Neuronal stem cell (in vitro differentiated cells): ENCODE results near the gene BEND6.

Experiments used
- DNase-seq: peaks from one replicate; pipeline ENCODE4 v3.0.0-alpha.2; 2013; ENCODE audit warnings: low spot score
- H2AFZ ChIP-seq: one replicate; pipeline ENCODE4 v1.6.1; 2013; ENCODE audit warnings: mild to moderate bottlenecking, low read length, inconsistent platforms
- H2AK5ac ChIP-seq: 2 replicates; pipeline ENCODE4 v1.6.1; 2013; ENCODE audit warnings: low read depth, mild to moderate bottlenecking, inconsistent platforms, low read length, moderate library complexity, mixed read lengths
- H2BK120ac ChIP-seq: 2 replicates; pipeline ENCODE4 v1.6.1; 2013; ENCODE audit warnings: low read depth, mild to moderate bottlenecking, inconsistent platforms, low read length, moderate library complexity, mixed read lengths
- H2BK12ac ChIP-seq: one replicate; pipeline ENCODE4 v1.6.1; 2013; ENCODE audit warnings: low read length, inconsistent platforms
- H2BK15ac ChIP-seq: 2 replicates; pipeline ENCODE4 v1.6.1; 2013; ENCODE audit warnings: mild to moderate bottlenecking, low read length, inconsistent platforms, mixed read lengths
- H2BK5ac ChIP-seq: one replicate; pipeline ENCODE4 v1.6.1; 2013; ENCODE audit warnings: inconsistent platforms, mild to moderate bottlenecking, low read length, moderate library complexity
- H3K14ac ChIP-seq: one replicate; pipeline ENCODE4 v1.6.1; 2013; ENCODE audit warnings: low read length, inconsistent platforms
- H3K18ac ChIP-seq: 2 replicates; pipeline ENCODE4 v1.6.1; 2013; ENCODE audit warnings: low read length, inconsistent platforms
- H3K23ac ChIP-seq: 2 replicates; pipeline ENCODE4 v1.6.1; 2013; ENCODE audit warnings: low read depth, mild to moderate bottlenecking, mixed read lengths, low read length, inconsistent platforms; ENCODE audit not compliant: poor library complexity
- H3K27ac ChIP-seq: replicated peaks from 3 replicates; pipeline ENCODE4 v1.5.1; 2013; ENCODE audit warnings: low read length, inconsistent platforms
- H3K27me3 ChIP-seq, 3 experiments: 2 replicates each; pipeline ENCODE4 v1.6.1; 2013; ENCODE audit warnings: low read length in 3 of 3, mild to moderate bottlenecking in 2 of 3, inconsistent platforms in 1 of 3, low read depth in 1 of 3, mixed read lengths in 1 of 3, moderate library complexity in 1 of 3; ENCODE audit not compliant: control insufficient read depth in 3 of 3, insufficient read depth in 3 of 3
- H3K36me3 ChIP-seq, 2 donors: replicated peaks in 1 of 2; 2 replicates each; pipeline ENCODE4 v1.6.1; 2013; ENCODE audit warnings: low read length in 2 of 2; ENCODE audit not compliant: control insufficient read depth in 2 of 2, insufficient read depth in 2 of 2
- H3K4ac ChIP-seq: 2 replicates; pipeline ENCODE4 v1.6.1; 2013; ENCODE audit warnings: inconsistent platforms, mild to moderate bottlenecking, low read length, moderate library complexity
- H3K4me1 ChIP-seq, 2 donors: 1 replicate in 1 of 2; 2 replicates in 1 of 2; pipeline ENCODE4 v1.6.1; 2013; ENCODE audit warnings: low read length in 2 of 2, low read depth in 1 of 2; ENCODE audit not compliant: control insufficient read depth in 2 of 2, insufficient read depth in 1 of 2
- H3K4me2 ChIP-seq: one replicate; pipeline ENCODE4 v1.6.1; 2013; ENCODE audit warnings: mild to moderate bottlenecking, low read length, inconsistent platforms; ENCODE audit not compliant: insufficient read depth, poor library complexity, severe bottlenecking
- H3K4me3 ChIP-seq, 2 donors: 2 replicates each; pipeline ENCODE4 v1.5.1; 2013; ENCODE audit warnings: low read length in 2 of 2, mild to moderate bottlenecking in 2 of 2, inconsistent platforms in 1 of 2, moderate library complexity in 1 of 2
- H3K79me1 ChIP-seq: one replicate; pipeline ENCODE4 v1.6.1; 2013; ENCODE audit warnings: low read depth, mild to moderate bottlenecking, inconsistent platforms, low read length, moderate library complexity
- H3K9ac ChIP-seq: one replicate; pipeline ENCODE4 v1.6.1; 2013; ENCODE audit warnings: mild to moderate bottlenecking, low read depth, low read length, inconsistent platforms; ENCODE audit not compliant: poor library complexity
- H3K9me3 ChIP-seq, 2 donors: replicated peaks in 1 of 2; 2 replicates each; pipeline versions ENCODE3 to v1.6.1; 2013; ENCODE audit warnings: low read length in 2 of 2, mild to moderate bottlenecking in 2 of 2, inconsistent platforms in 1 of 2, low read depth in 1 of 2, mixed read lengths in 1 of 2, moderate library complexity in 1 of 2; ENCODE audit not compliant: control insufficient read depth in 2 of 2, insufficient read depth in 1 of 2
- H4K8ac ChIP-seq: one replicate; pipeline ENCODE4 v1.6.1; 2013; ENCODE audit warnings: low read depth, mild to moderate bottlenecking, inconsistent platforms, low read length, moderate library complexity
- H4K91ac ChIP-seq: one replicate; pipeline ENCODE4 v1.6.1; 2013; ENCODE audit warnings: low read length, low read depth, mild to moderate bottlenecking, inconsistent platforms; ENCODE audit not compliant: poor library complexity
- WGBS, 2 donors: extraction: QIAGEN DNeasy Blood & Tissue Kit; methylation state at CpG; one replicate each; pipeline ENCODE4 v1.1.7; 2013; ENCODE audit warnings: missing lambda C conversion rate in 2 of 2, mixed read lengths in 1 of 2; ENCODE audit not compliant: insufficient read length in 2 of 2, insufficient replicate concordance in 1 of 2; ENCODE audit errors: extremely low coverage in 2 of 2; 5-methylcytosine and 5-hydroxymethylcytosine counted together

Gene BEND6

DNA sequence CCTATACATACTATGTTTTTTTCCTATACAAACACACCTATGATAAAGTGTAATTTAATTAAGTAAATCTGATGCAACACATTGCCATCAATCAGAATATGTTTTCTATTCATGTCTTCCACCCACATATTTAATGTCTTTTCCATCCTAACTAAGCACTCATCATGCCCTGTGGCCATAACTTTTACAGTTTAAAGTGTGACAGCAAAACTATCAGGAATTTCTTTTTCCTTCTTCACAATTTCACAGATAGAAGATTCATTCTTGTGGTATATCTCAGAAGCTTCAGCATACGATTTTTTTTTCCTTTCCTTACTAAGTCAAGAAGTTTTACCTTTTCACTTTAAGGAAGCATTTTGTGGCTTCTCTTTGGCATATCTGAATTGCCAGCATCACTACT is 7.0 kb upstream of the BEND6 start:
- H3K36me3 ChIP-seq = no peaks in the 10 kb centered on the region
- H3K9me3 ChIP-seq = no peaks in the 10 kb centered on the region
- no peak overlapping the region for H2BK15ac ChIP-seq
- H2BK120ac ChIP-seq = no peak overlapping the region
- no peak overlapping the region for H2BK5ac ChIP-seq
- H4K8ac ChIP-seq = no peak overlapping the region
- no peak overlapping the region for H3K23ac ChIP-seq
- no peak overlapping the region for H4K91ac ChIP-seq
- no peaks in the 10 kb centered on the region for H3K4me1 ChIP-seq
- no peak overlapping the region for H2AK5ac ChIP-seq
- H3K4me2 ChIP-seq = no peak overlapping the region
- DNase-seq = no peak
- no peak overlapping the region for H2BK12ac ChIP-seq
- H3K14ac ChIP-seq = no peak overlapping the region
- no peak overlapping the region for H3K27ac ChIP-seq
- H3K4me3 ChIP-seq = no peak overlapping the region
- H3K79me1 ChIP-seq = no peaks in the 10 kb centered on the region
- no CpG with 5 or more reads among the region's 1 CpG for WGBS, 2 donors
- no peak overlapping the region for H3K18ac ChIP-seq
- no peak overlapping the region for H3K4ac ChIP-seq
- peaks cover 0 to 5% (median 1%) of the 10 kb centered on the region in 3 experiments for H3K27me3 ChIP-seq
- no peak overlapping the region for H3K9ac ChIP-seq
- H2AFZ ChIP-seq = no peak overlapping the region

DNA sequence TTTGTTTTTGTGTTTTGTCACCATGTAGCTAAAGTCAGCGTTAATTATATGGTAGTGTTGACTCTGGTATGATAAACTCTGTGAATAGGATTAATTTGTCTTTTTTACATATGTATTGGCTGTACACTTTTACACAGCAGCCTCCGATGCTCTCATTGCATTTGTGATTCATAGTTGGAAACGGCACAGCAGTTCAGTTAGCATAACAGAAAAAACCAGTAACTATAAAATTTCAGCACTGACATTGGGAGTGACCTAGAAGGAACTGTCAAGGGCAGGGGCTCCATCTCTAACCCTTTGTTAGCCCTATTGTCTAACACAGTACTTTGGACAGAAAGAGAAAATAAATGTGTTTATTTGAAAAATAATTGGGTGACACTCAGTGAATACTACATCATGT is 5.6 kb upstream of the BEND6 start:
- no peak overlapping the region for H3K18ac ChIP-seq
- WGBS, 2 donors = 100% methylated on average over 1 of the region's 3 CpGs; no CpG with 5 or more reads in 1 of the 2 donors
- no peak overlapping the region for H4K8ac ChIP-seq
- peaks cover 2 to 3% of the 10 kb centered on the region in 2 donors for H3K4me1 ChIP-seq
- H3K27me3 ChIP-seq = peaks cover 3 to 18% (median 15%) of the 10 kb centered on the region in 3 experiments
- H3K79me1 ChIP-seq = no peaks in the 10 kb centered on the region
- H3K23ac ChIP-seq = no peak overlapping the region
- H2AK5ac ChIP-seq = no peak overlapping the region
- H3K4me3 ChIP-seq = no peak overlapping the region
- no peak overlapping the region for H3K4me2 ChIP-seq
- H3K4ac ChIP-seq = no peak overlapping the region
- H3K9me3 ChIP-seq = no peaks in the 10 kb centered on the region
- H2BK12ac ChIP-seq = no peak overlapping the region
- H3K14ac ChIP-seq = no peak overlapping the region
- H2BK5ac ChIP-seq = no peak overlapping the region
- H4K91ac ChIP-seq = no peak overlapping the region
- H3K9ac ChIP-seq = no peak overlapping the region
- H3K36me3 ChIP-seq = no peaks in the 10 kb centered on the region
- DNase-seq = no peak
- no peak overlapping the region for H3K27ac ChIP-seq
- no peak overlapping the region for H2BK120ac ChIP-seq
- H2BK15ac ChIP-seq = no peak overlapping the region
- no peak overlapping the region for H2AFZ ChIP-seq

DNA sequence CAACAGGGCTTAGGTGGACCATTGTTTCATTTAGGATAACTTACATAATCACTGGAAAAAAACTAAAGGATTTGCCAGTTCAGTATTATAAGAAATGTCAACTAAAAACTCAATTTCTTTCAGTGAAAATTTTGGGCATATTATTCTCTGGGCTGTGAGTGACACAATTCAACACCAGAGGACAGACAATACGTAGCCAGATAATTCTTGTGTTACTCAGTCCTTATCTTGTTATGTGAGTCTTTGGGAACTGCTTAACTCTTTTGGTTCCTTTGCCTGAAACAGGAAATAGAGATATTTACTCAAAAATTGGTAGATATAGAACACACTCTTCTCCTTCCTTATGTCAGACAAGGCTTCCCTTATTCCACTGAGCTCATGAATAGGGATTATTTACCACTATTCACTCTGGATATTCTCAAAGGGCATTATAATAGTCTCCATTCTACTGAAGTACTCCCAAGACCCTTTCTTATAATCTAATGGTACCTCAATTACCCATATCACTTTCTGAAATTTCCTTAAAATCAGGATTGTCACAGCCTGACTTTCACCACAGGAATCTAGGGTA is 4.9 kb upstream of the BEND6 start:
- Histone ChIP-seq H3K18ac (no peak overlapping the region), H2AFZ (no peak overlapping the region), H2BK12ac (no peak overlapping the region), H3K4me1 (peaks cover 2 to 4% of the 10 kb centered on the region in 2 donors), H2BK120ac (no peak overlapping the region), H3K9ac (no peak overlapping the region), H3K36me3 (no peaks in the 10 kb centered on the region), H3K4me2 (no peak overlapping the region), H2BK15ac (no peak overlapping the region), H3K9me3 (no peaks in the 10 kb centered on the region), H2AK5ac (no peak overlapping the region), H3K27me3 (peaks cover 3 to 21% (median 18%) of the 10 kb centered on the region in 3 experiments), H3K23ac (no peak overlapping the region), H3K4ac (no peak overlapping the region), H4K8ac (no peak overlapping the region), H2BK5ac (no peak overlapping the region), H3K27ac (no peak overlapping the region), H4K91ac (no peak overlapping the region), H3K79me1 (no peaks in the 10 kb centered on the region), H3K4me3 (no peak overlapping the region), H3K14ac (no peak overlapping the region)
- no peak for DNase-seq
- WGBS, 2 donors = no CpG with 5 or more reads among the region's 1 CpG

DNA sequence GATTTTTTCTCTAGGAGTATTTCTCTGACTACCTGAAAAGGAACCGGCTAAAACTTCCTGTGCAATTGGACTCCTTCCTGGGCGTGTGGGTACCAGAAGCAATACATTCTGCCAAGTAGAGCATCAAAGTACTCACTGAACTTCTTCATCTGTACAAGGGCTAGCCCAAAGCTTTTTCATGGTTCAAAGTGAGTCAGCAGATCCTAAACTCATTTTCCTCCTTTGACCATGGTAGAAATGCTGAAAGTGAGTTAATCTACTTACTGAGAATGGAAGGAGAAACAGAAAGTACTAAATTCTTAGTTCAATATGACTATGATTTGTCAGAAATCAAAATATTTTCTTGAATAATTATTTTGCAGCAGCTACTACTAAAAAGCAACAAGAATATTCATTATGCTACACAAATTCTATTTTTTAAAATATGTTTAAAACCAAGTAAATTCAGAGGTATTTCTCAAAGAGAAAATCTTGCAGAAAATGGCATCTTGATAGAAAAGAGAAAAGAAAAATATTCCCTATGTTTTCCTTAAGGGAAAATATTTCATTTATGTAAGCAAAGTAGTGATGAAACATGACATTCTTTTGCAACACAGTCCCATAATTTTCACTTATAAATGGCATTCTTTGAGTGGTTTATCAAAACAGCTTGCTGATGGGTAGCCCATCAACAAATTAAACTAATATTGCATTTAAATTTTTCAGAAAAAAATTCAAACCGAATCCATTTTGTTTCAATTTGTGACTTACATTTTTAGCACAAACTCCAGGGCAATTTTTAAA is 3.7 kb upstream of the BEND6 start:
- Histone ChIP-seq H2BK15ac (no peak overlapping the region), H2BK120ac (no peak overlapping the region), H3K79me1 (no peaks in the 10 kb centered on the region), H3K18ac (no peak overlapping the region), H3K14ac (no peak overlapping the region), H3K36me3 (no peaks in the 10 kb centered on the region), H3K9ac (no peak overlapping the region), H2AK5ac (no peak overlapping the region), H3K4me2 (no peak overlapping the region), H3K4ac (no peak overlapping the region), H4K91ac (no peak overlapping the region), H4K8ac (no peak overlapping the region), H3K4me3 (no peak overlapping the region), H2BK12ac (no peak overlapping the region), H3K9me3 (no peaks in the 10 kb centered on the region), H3K23ac (no peak overlapping the region), H3K27ac (no peak overlapping the region), H3K27me3 (peaks cover 3 to 31% (median 18%) of the 10 kb centered on the region in 3 experiments), H2AFZ (no peak overlapping the region), H2BK5ac (no peak overlapping the region), H3K4me1 (peaks cover 2 to 10% of the 10 kb centered on the region in 2 donors)
- WGBS, 2 donors = no CpG with 5 or more reads among the region's 3 CpGs
- DNase-seq = no peak
